ENCODE results near the gene PROSER2. TPM values are rescaled to one million over a fixed set of nuclear protein-coding genes. Genes with fewer than 3 reads are reported as not detected.

Gene PROSER2
- total RNA-seq, 2 donors from 2014 or later: 29.3 to 58.3 TPM

- Histone ChIP-seq H3K27me3 (no peaks in the 10 kb centered on the region), H3K4me3 (no peak overlapping the region), H3K9me3 (no peaks in the 10 kb centered on the region), H3K27ac (no peak overlapping the region), H3K4me1 (no peaks in the 10 kb centered on the region), H3K36me3 (replicated peaks in 1 of 2; ENCODE audit: insufficient read depth in 1 of 2, low read depth in 2 of 2) (no peaks in the 10 kb centered on the region)
- DNase-seq (no peak), ATAC-seq (no peak)
- WGBS, 2 donors: 64 to 67% methylated on average over 11 of the region's 11 CpGs
- intact Hi-C loops (cut with DNase I): no loop called here
- TF ChIP-seq POLR2A (IDR thresholded peaks at IDR 0.05): no peak
- TF ChIP-seq CTCF (IDR thresholded peaks at IDR 0.05): no peak
These were observed 90.0 kb downstream of the PROSER2 start for GRCh38 chr10:11913079-11913641.

DNA sequence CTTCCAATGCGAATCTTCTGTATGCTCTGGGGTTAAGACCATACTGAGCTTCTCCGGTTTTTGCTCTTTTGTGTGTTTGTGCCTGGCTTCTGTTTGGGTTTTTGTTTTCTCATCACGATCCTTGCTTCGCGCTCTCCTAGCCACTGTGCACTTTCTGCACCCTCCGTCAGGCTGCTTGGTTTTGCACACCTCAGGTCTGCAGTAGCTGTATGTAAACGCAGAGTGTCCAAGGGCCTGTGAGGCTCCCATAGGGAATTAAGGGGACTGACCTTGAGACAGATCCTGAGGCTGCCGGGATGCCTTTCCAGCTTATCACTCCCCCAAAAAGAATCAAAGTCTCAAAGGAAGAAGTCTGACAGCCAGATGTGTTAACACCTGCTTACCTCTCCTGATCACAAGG, 95.2 kb downstream of the PROSER2 start:
- TF ChIP-seq CTCF (IDR thresholded peaks at IDR 0.05) (no peak), POLR2A (IDR thresholded peaks at IDR 0.05) (no peak)
- intact Hi-C loops (cut with DNase I): no loop called here
- Histone ChIP-seq H3K27me3 (no peaks in the 10 kb centered on the region), H3K36me3 (replicated peaks in 1 of 2; ENCODE audit: insufficient read depth in 1 of 2, low read depth in 2 of 2) (peaks cover 4 to 15% of the 10 kb centered on the region in 2 donors), H3K4me1 (no peaks in the 10 kb centered on the region), H3K4me3 (no peak overlapping the region), H3K9me3 (no peaks in the 10 kb centered on the region), H3K27ac (no peak overlapping the region)
- ATAC-seq (no peak), DNase-seq (no peak)
- 77 to 81% methylated on average over 8 of the region's 8 CpGs for WGBS, 2 donors

DNA sequence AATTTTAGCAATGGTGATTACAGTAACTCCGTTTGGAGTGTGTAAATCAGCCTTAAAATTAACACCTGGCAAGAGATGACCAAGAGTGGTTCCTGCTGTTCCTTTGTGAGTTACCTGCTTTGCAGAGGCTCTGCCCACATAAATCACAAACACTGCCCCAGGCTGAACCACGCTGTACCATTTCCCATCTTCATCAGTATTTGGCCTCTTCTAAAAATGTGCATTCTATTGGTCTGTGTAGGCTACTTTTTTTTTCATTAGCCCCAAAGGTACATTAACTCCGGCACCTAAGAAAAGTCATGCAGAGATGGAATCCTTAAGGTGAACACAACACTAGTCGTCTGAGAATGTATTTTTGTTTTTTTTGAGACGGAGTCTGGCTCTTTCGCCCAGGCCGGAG, 96.1 kb downstream of the PROSER2 start:
- H3K36me3 ChIP-seq (replicated peaks in 1 of 2; ENCODE audit: insufficient read depth in 1 of 2, low read depth in 2 of 2): peaks cover 4 to 15% of the 10 kb centered on the region in 2 donors
- no peaks in the 10 kb centered on the region for H3K27me3 ChIP-seq
- no peak for ATAC-seq
- no peaks in the 10 kb centered on the region for H3K4me1 ChIP-seq
- no peaks in the 10 kb centered on the region for H3K9me3 ChIP-seq
- WGBS, 2 donors: 82 to 90% methylated on average over 7 of the region's 7 CpGs
- H3K4me3 ChIP-seq: no peak overlapping the region
- TF ChIP-seq POLR2A (IDR thresholded peaks at IDR 0.05): no peak
- no peak for TF ChIP-seq CTCF (IDR thresholded peaks at IDR 0.05)
- no peak for DNase-seq
- intact Hi-C loops (cut with DNase I): no loop called here
- H3K27ac ChIP-seq: no peak overlapping the region

Other genes with a start within 250 kb of the PROSER2 start
- gene USP6NL, start 211.7 kb upstream of the PROSER2 start, total RNA-seq: 10 to 100 TPM; 13.7 to 16.8 TPM
- gene ECHDC3, start 81.0 kb upstream of the PROSER2 start, total RNA-seq: 100 to 1,000 TPM in 1 of 2 donors, 10 to 100 TPM in 1; 24.1 to 153 TPM
- gene UPF2, start 219.5 kb downstream of the PROSER2 start, total RNA-seq: 10 to 100 TPM; 11.2 to 16.9 TPM
- gene DHTKD1, start 245.6 kb downstream of the PROSER2 start, total RNA-seq: 10 to 100 TPM; 20.8 to 36.6 TPM

All from body of pancreas (tissue), 4 donors.